Stimulated activated CD4-positive, alpha-beta T cell treated with anti-CD3 and anti-CD28 coated beads, Interleukin-1b, Interleukin-23, amount 100 ng/mL, for 4 hours (primary cell): Measurements from ENCODE around the gene CHRNB2.

Experiments
- DNase-seq, 2 donors: peaks; one replicate each; pipeline ENCODE4 v3.0.0-alpha.2; 2020; ENCODE audit warnings: low read depth in 2 of 2

Gene CHRNB2

GRCh38 chr1:154553056-154554030, 14.2 kb upstream of the CHRNB2 start:
- no peak for DNase-seq

- DNase-seq = no peak
These were observed 11.2 kb upstream of the CHRNB2 start for GRCh38 chr1:154556422-154556821.

DNA sequence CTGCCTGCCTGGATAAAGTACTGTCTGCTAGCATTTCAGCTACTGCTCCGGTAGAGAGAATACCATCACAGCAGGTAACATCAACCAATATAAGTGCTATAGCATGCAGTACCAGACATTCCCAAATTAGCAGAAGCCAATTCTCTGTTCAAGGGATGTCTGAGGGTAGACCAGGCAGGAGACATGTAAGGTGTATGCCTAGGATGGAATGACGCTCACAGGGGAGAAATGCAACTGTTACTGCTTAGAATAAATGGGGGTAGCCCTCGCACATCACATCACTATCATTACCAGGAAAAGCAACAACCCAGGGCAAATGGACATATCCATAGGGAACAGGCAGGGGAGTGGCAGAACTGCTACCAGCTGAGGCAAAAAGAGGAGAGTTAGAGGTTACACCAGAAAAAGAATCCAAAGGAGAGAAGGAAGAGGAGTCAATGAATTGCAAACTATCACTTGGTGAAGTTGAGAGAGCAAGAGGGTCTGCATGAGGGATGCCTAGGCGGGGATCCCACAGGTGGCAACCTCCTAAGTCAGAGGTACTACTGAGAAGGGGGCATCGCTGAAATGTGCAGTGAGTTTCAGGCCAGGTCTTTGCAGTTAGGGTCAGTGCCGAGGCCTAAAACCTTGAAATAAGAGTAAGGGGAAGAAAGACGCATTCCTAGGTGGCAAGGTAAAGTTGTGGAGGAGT, 10.2 kb upstream of the CHRNB2 start:
- no peak for DNase-seq

- DNase-seq = no peak
These were observed 9.4 kb upstream of the CHRNB2 start, which contains the start of gene UBE2Q1 for GRCh38 chr1:154557939-154558719. Gene UBE2Q1 (minus strand): TSS chr1:154558662. CDS start chr1:154558553, 109 bp downstream.

- peak; percentile 99 for DNase-seq
These were observed 8.7 kb upstream of the CHRNB2 start for GRCh38 chr1:154558720-154559465.

DNA sequence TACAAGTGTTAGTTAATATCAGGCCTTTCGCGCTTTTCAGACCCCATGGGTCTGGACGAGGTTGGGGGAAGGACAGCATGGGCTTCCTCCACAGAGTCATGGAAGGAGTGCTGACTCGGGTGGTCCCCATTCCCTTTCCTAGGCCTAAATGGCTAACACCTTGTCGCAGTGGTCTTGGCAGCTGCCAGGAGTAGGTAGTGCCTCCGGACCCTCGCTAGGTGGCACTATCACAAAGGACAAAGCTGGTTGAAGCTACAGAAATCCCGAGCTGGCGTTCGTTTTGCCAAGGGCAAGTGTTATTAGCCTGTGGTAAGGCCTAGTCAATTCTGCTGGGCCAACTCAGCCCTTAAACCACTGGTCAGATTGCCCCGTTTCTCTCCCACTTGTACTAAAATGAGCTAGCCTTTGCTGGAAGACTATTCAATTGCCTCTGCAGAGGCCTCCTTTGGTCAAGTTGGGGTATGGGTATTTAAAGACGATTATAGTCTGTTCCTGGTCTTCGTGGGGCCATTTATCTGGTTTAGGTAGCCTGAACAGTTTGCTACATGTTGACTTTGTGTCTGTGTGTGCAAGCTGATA, 8.0 kb upstream of the CHRNB2 start:
- peak; percentile 58 to 78 for DNase-seq

- no peak for DNase-seq
These were observed 1.7 kb upstream of the CHRNB2 start for GRCh38 chr1:154565876-154566275.

DNA sequence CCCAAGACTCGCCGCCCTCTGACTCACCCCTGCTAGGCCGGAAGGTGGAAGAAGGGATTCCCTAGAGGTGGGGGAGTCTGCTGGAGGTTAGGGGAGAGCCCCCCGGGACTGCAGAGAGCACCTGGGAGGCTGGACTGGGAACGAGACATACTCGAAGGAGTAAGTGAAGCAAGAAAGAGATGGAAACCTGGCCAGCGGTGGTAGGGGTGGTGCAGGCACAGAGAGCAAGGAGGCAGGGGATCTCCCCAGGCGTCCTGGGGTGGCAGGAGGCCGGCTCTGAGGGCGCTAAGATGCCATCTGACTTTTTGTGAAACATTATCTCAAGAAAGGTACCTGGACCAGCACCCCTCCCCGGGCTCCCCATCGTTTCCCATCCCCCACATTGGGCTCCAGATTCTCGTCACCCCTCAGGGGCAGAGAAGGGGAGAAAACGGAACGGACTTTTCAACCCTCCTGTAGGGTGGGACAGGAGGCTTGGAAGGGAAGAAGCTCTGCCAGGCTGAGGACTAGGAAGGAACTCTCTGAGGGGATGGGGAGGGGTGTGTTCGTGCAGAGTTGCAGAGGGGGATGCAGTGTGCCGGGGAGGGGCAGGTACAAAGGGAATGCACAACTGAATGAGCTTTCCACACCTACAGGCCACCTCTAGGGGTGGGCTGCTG, 708 bp downstream of the CHRNB2 start:
- DNase-seq = no peak

GRCh38 chr1:154571244-154571963, 3.8 kb downstream of the CHRNB2 start:
- no peak for DNase-seq

GRCh38 chr1:154571964-154572288, 4.3 kb downstream of the CHRNB2 start:
- DNase-seq = no peak

GRCh38 chr1:154572468-154573167, 5.0 kb downstream of the CHRNB2 start:
- no peak for DNase-seq

DNA sequence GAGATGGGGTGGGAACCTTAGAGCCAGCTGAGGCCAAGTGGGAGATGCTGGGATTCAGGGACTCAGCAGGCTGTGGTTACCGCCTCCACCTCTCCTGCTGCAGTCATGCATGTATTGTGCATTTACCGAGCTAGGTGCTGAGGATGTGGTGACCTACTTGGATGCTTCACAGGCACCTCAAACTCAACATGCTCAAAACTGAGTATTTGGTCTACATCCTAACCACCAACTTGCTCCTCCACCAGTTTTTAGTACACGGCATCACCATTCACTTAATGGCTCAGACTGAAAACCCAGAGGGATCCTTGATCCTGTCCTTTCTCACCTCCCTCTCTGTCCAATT, 5.6 kb downstream of the CHRNB2 start:
- DNase-seq = no peak

DNA sequence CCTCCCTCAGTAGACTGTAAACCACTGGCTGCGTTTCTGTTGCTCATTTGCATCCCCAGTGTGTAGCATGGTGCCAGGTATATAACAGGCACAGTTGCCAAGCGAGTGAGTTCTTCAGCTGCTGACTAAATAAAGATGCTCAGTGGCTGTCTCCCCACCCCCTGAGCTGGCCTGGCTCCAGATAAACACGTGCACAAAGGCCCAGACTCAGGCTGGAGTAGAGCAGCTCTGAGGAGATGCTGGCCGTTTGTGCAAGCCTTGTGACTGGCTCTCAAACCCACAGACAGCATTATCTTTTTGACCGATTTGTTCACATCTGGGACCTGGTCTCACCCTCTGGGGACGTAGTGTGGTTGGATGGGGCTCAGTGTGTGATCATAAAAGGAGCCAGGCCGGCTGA, 7.1 kb downstream of the CHRNB2 start:
- no peak for DNase-seq

DNA sequence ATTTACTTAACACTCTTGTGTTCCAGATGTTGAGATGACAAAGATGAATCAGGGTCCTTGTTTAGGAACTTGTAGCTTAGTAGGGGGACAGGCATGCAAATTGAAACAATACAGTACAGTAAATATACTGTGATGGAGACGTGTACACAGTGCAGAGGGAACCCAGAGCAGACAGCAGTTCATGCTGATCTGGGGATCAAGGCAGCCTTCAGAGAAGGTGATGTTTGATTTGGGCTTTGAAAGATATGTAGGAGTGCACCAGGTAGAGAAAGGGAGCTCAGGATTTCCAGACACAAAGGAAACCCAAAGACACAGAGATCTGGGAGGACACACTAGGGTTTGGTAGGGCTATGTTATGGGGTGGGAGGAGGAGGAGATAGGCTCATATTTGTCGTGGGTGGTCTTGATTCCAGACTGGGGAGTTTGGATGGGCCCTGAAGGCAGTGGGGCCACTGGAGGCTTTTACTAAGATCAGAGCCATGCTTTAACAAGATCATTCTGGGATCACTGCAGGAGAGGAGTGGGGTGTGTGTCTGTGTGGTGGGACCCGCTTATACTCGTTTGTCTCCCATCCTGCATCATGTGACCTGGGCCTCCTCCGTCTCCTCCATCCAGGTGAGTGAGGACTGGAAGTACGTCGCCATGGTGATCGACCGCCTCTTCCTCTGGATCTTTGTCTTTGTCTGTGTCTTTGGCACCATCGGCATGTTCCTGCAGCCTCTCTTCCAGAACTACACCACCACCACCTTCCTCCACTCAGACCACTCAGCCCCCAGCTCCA, 7.8 kb downstream of the CHRNB2 start:
- DNase-seq = no peak

DNA sequence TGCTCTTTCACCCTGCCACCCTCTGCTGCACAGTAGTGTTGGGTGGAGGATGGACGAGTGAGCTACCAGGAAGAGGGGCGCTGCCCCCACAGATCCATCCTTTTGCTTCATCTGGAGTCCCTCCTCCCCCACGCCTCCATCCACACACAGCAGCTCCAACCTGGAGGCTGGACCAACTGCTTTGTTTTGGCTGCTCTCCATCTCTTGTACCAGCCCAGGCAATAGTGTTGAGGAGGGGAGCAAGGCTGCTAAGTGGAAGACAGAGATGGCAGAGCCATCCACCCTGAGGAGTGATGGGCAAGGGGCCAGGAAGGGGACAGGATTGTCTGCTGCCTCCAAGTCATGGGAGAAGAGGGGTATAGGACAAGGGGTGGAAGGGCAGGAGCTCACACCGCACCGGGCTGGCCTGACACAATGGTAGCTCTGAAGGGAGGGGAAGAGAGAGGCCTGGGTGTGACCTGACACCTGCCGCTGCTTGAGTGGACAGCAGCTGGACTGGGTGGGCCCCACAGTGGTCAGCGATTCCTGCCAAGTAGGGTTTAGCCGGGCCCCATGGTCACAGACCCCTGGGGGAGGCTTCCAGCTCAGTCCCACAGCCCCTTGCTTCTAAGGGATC, 8.5 kb downstream of the CHRNB2 start:
- DNase-seq = no peak

GRCh38 chr1:154577346-154578057, 9.9 kb downstream of the CHRNB2 start:
- DNase-seq = no peak

GRCh38 chr1:154578058-154578418, 10.5 kb downstream of the CHRNB2 start:
- no peak for DNase-seq

GRCh38 chr1:154579374-154579773, 11.8 kb downstream of the CHRNB2 start:
- DNase-seq = no peak
